ENCODE results near the gene UBE2U.

UBE2U gene

DNA sequence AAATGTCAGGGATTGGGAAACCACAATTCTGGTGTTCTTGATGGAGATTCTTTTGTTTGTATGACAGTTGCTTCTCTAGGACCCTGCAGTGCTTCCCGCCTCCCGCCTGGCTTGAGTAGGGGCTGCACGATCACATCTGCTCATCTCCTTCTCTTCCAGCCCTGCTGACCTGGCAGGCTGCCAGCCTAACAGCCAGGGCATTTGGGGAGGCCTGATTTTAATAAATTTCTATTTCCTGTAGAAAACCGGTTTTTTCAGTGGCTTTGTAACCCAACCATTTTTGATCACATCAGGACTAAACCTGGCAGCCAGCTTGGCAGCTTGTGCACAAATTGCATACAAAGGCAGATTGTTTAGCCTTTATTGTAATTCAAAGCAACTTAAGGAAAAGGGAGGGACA is 78.9 kb downstream of the UBE2U start:
- DNase-seq (ENCODE audit: low read depth, low spot score): no peak
- ChIA-PET POLR2A (no interaction called here), CTCF (no interaction called here)
- H3K4me3 ChIP-seq (ENCODE audit: low read depth, low read length): no peak overlapping the region
- TF ChIP-seq CTCF (IDR thresholded peaks at IDR 0.05; ENCODE audit: insufficient read depth, low read length, missing control alignments): no peak

DNA sequence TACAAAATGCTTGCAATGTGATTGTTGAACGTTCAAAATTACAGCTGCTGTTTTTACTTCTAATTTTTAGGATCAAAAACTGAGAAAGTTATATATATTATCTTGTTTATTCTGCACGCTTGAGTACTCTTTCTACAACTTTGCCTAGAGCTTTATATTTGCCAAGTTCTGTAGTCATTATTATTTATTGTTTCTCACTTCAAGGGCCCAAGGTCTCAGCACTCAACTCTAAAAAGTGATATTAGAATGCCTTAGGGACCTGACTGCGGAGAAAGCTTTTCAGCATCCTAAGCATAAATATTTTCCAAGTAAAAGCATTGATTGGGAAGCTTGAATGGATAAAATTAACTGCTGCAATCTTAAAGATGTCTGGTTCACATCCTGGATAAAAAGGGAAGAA is 83.6 kb downstream of the UBE2U start:
- ChIA-PET CTCF (interaction anchor here (0.7 to 2.0 kb wide), 2 partner anchors 9 to 18 kb away, joined by 3 to 9 read pairs; no protein-coding TSS in a partner anchor), POLR2A (no interaction called here)
- no peak overlapping the region for H3K4me3 ChIP-seq (ENCODE audit: low read depth, low read length)
- TF ChIP-seq CTCF (IDR thresholded peaks at IDR 0.05; ENCODE audit: insufficient read depth, low read length, missing control alignments): no peak
- no peak for DNase-seq (ENCODE audit: low read depth, low spot score)

GRCh38 chr1:64290420-64290819 is 87.0 kb downstream of the UBE2U start:
- no peak for DNase-seq (ENCODE audit: low read depth, low spot score)
- POLR2A ChIA-PET: no interaction called here
- TF ChIP-seq CTCF (IDR thresholded peaks at IDR 0.05; ENCODE audit: insufficient read depth, low read length, missing control alignments): no peak
- CTCF ChIA-PET: no interaction called here
- H3K4me3 ChIP-seq (ENCODE audit: low read depth, low read length): no peak overlapping the region

DNA sequence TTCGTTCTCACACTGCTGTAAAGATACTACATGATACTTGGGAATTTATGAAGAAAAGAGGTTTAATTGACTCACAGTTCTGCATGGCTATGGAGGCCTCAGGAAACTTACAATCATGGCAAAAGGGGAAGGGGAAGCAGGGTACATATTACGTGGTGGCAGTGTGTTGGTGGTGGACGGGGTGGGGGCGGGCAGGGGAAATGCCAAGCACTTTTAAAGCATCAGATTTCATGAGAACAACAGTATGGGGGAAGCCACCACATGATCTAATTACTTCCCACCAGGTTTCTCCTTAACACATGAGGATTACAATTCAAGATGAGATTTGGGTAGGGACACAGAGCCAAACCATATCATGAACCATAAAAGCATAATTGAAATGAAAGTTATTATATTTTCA is 88.5 kb downstream of the UBE2U start:
- H3K4me3 ChIP-seq (ENCODE audit: low read depth, low read length): no peak overlapping the region
- ChIA-PET CTCF (no interaction called here), POLR2A (no interaction called here)
- DNase-seq (ENCODE audit: low read depth, low spot score): no peak
- TF ChIP-seq CTCF (IDR thresholded peaks at IDR 0.05; ENCODE audit: insufficient read depth, low read length, missing control alignments): no peak

DNA sequence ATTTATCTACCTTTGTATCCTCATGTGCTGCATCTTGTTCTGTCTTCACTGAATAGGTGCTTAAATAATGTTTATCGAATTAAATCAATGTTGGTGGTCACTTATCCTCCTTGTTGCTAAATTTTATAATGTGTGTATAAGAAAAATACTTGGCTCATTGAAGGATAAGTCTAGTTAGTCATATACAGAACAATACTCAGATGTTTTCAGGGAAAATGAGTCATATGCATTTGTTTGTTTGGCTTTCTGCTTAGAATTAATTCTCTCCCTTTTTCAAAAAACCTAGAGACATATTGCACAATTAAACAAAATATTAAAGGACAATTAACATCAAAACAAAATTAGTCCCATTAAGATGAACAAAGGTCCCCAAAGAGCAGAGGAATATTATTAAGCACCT is 89.0 kb downstream of the UBE2U start:
- POLR2A ChIA-PET: no interaction called here
- no peak for DNase-seq (ENCODE audit: low read depth, low spot score)

GRCh38 chr1:64293820-64294219 is 90.4 kb downstream of the UBE2U start:
- DNase-seq (ENCODE audit: low read depth, low spot score): no peak
- POLR2A ChIA-PET: no interaction called here
- no peak overlapping the region for H3K4me3 ChIP-seq (ENCODE audit: low read depth, low read length)
- no peak for TF ChIP-seq CTCF (IDR thresholded peaks at IDR 0.05; ENCODE audit: insufficient read depth, low read length, missing control alignments)
- CTCF ChIA-PET: no interaction called here

More for the DNA sequence above, 89.0 kb downstream of the UBE2U start:
- no peak for TF ChIP-seq CTCF (IDR thresholded peaks at IDR 0.05; ENCODE audit: insufficient read depth, low read length, missing control alignments)
- CTCF ChIA-PET: no interaction called here
- no peak overlapping the region for H3K4me3 ChIP-seq (ENCODE audit: low read depth, low read length)
